ENCODE results near the gene AARSD1. TPM values are rescaled to one million over a fixed set of nuclear protein-coding genes. Genes with fewer than 3 reads are reported as not detected.
"Not testable (repeated sequence)": the region's sequence is repeated elsewhere in the genome, so short reads cannot be mapped to it uniquely, and the experiment has no call there.

AARSD1 gene
- 10 to 100 TPM; 80.2 to 87.4 TPM for total RNA-seq

GRCh38 chr17:42964161-42964932 lies at the start of gene AARSD1:
Gene AARSD1 (minus strand): TSS chr17:42964454. CDS start chr17:42964440, 14 bp downstream.
- Mint-ChIP-seq H3K36me3 (peaks cover 21% of the 10 kb centered on the region), H3K9me3 (no peaks in the 10 kb centered on the region), H3K4me1 (peaks cover 18% of the 10 kb centered on the region), H3K27me3 (no peaks in the 10 kb centered on the region), H3K27ac (peak within 1 kb of the TSS; percentile 95), H3K4me3 (peak within 1 kb of the TSS; percentile 98)
- peak; percentile 92 for DNase-seq

GRCh38 chr17:43013296-43013695 lies 49.0 kb upstream of the AARSD1 start:
- DNase-seq, result no peak
- no peaks in the 10 kb centered on the region for H3K9me3 Mint-ChIP-seq
- H3K27ac Mint-ChIP-seq, result no peak overlapping the region
- H3K4me3 Mint-ChIP-seq, result no peak overlapping the region
- H3K4me1 Mint-ChIP-seq, result peaks cover 4% of the 10 kb centered on the region
- no peaks in the 10 kb centered on the region for H3K27me3 Mint-ChIP-seq
- peaks cover 2% of the 10 kb centered on the region for H3K36me3 Mint-ChIP-seq

GRCh38 chr17:43011728-43012472 lies 47.6 kb upstream of the AARSD1 start:
- Mint-ChIP-seq H3K4me1 (peaks cover 4% of the 10 kb centered on the region), H3K36me3 (peaks cover 2% of the 10 kb centered on the region), H3K27ac (no peak overlapping the region), H3K9me3 (no peaks in the 10 kb centered on the region), H3K27me3 (no peaks in the 10 kb centered on the region), H3K4me3 (no peak overlapping the region)
- no peak for DNase-seq

- no peaks in the 10 kb centered on the region for H3K9me3 Mint-ChIP-seq
- DNase-seq, result no peak
- H3K36me3 Mint-ChIP-seq, result peaks cover 7% of the 10 kb centered on the region
- H3K27ac Mint-ChIP-seq, result peak overlapping the region; percentile 23
- peaks cover 7% of the 10 kb centered on the region for H3K4me1 Mint-ChIP-seq
- H3K27me3 Mint-ChIP-seq, result no peaks in the 10 kb centered on the region
- H3K4me3 Mint-ChIP-seq, result no peak overlapping the region
Observed at GRCh38 chr17:43010667-43011308, 46.5 kb upstream of the AARSD1 start.

- H3K4me1 Mint-ChIP-seq, result peaks cover 14% of the 10 kb centered on the region
- peak; percentile 89 for DNase-seq
- H3K9me3 Mint-ChIP-seq, result no peaks in the 10 kb centered on the region
- peaks cover 18% of the 10 kb centered on the region for H3K36me3 Mint-ChIP-seq
- no peaks in the 10 kb centered on the region for H3K27me3 Mint-ChIP-seq
- peak within 1 kb of the TSS; percentile 100 for H3K27ac Mint-ChIP-seq
- H3K4me3 Mint-ChIP-seq, result peak within 1 kb of the TSS; percentile 100
Observed at GRCh38 chr17:43006639-43007551, 42.6 kb upstream of the AARSD1 start, which contains the start of gene IFI35. Gene IFI35 (plus strand): TSS chr17:43006784. CDS start chr17:43006948, 164 bp downstream.

- H3K27ac Mint-ChIP-seq, result peak overlapping the region; percentile 78
- peaks cover 28% of the 10 kb centered on the region for H3K4me1 Mint-ChIP-seq
- H3K27me3 Mint-ChIP-seq, result no peaks in the 10 kb centered on the region
- no peaks in the 10 kb centered on the region for H3K9me3 Mint-ChIP-seq
- no peak for DNase-seq
- H3K36me3 Mint-ChIP-seq, result peaks cover 47% of the 10 kb centered on the region
- no peak overlapping the region for H3K4me3 Mint-ChIP-seq
Observed at GRCh38 chr17:43003542-43004172, 39.4 kb upstream of the AARSD1 start.

GRCh38 chr17:43000894-43001293 lies 36.6 kb upstream of the AARSD1 start:
- peaks cover 36% of the 10 kb centered on the region for H3K4me1 Mint-ChIP-seq
- H3K4me3 Mint-ChIP-seq, result peak overlapping the region; percentile 65
- H3K27ac Mint-ChIP-seq, result peak overlapping the region; percentile 78
- H3K36me3 Mint-ChIP-seq, result peaks cover 44% of the 10 kb centered on the region
- not testable (repeated sequence) for H3K27me3 Mint-ChIP-seq, H3K9me3 Mint-ChIP-seq, DNase-seq

- Mint-ChIP-seq H3K36me3 (peaks cover 49% of the 10 kb centered on the region), H3K9me3 (no peaks in the 10 kb centered on the region), H3K4me3 (peak overlapping the region; percentile 96), H3K27me3 (no peaks in the 10 kb centered on the region), H3K27ac (peak overlapping the region; percentile 99), H3K4me1 (peaks cover 36% of the 10 kb centered on the region)
- DNase-seq, result no peak
Observed at GRCh38 chr17:42999003-42999525, 34.8 kb upstream of the AARSD1 start.

- Mint-ChIP-seq H3K9me3 (no peaks in the 10 kb centered on the region), H3K27me3 (no peaks in the 10 kb centered on the region), H3K4me1 (peaks cover 35% of the 10 kb centered on the region), H3K27ac (peak within 1 kb of the TSS; percentile 99), H3K4me3 (peak within 1 kb of the TSS; percentile 96), H3K36me3 (peaks cover 48% of the 10 kb centered on the region)
- peak; percentile 95 for DNase-seq
Observed at GRCh38 chr17:42997984-42998938, 34.0 kb upstream of the AARSD1 start, which contains the start of gene RPL27. Gene RPL27 (plus strand): TSS chr17:42998419. CDS start chr17:42998751, 332 bp downstream.

- H3K36me3 Mint-ChIP-seq, result peaks cover 43% of the 10 kb centered on the region
- peak overlapping the region; percentile 96 for H3K4me3 Mint-ChIP-seq
- H3K9me3 Mint-ChIP-seq, result no peaks in the 10 kb centered on the region
- H3K27ac Mint-ChIP-seq, result peak overlapping the region; percentile 99
- no peak for DNase-seq
- H3K27me3 Mint-ChIP-seq, result no peaks in the 10 kb centered on the region
- peaks cover 32% of the 10 kb centered on the region for H3K4me1 Mint-ChIP-seq
Observed at GRCh38 chr17:42997390-42997983, 33.2 kb upstream of the AARSD1 start.

GRCh38 chr17:42993913-42994312 lies 29.7 kb upstream of the AARSD1 start:
- peaks cover 10% of the 10 kb centered on the region for H3K4me1 Mint-ChIP-seq
- not testable (repeated sequence) for H3K27ac Mint-ChIP-seq, DNase-seq, H3K4me3 Mint-ChIP-seq, H3K27me3 Mint-ChIP-seq, H3K9me3 Mint-ChIP-seq
- H3K36me3 Mint-ChIP-seq, result peaks cover 22% of the 10 kb centered on the region

GRCh38 chr17:42992872-42993271 lies 28.6 kb upstream of the AARSD1 start:
- peaks cover 9% of the 10 kb centered on the region for H3K4me1 Mint-ChIP-seq
- peaks cover 17% of the 10 kb centered on the region for H3K36me3 Mint-ChIP-seq
- H3K4me3 Mint-ChIP-seq, result no peak overlapping the region
- DNase-seq, result no peak
- H3K27ac Mint-ChIP-seq, result no peak overlapping the region
- no peaks in the 10 kb centered on the region for H3K9me3 Mint-ChIP-seq
- no peaks in the 10 kb centered on the region for H3K27me3 Mint-ChIP-seq
